Left lung (tissue), 10 donors: ENCODE measurements around the gene TCEAL8. TPM values are rescaled to one million over a fixed set of nuclear protein-coding genes. Genes with fewer than 3 reads are reported as not detected.

Experiments
- ATAC-seq: fragments of 200-7000 bp; cut with Tn5 transposase; one replicate; pipeline ENCODE4 v1.9.1; 2020; ENCODE audit warnings: moderate library complexity
- DNase-seq, 4 donors: peaks; one replicate each; pipeline ENCODE4 v3.0.0-alpha.2; 2013 to 2020
- H3K27ac ChIP-seq, 2 donors: fragments of 200-600 bp; sonication (generic) in 1 of 2; one replicate each; pipeline versions ENCODE4 v1.5.0 to v1.8.0; 2020 to 2021
- H3K27me3 ChIP-seq, 2 donors: fragments of 200-600 bp; sonication (generic) in 1 of 2; one replicate each; pipeline versions ENCODE4 v1.5.0 to v1.8.0; 2020 to 2021
- H3K36me3 ChIP-seq, 2 donors: fragments of 200-600 bp; sonication (generic) in 1 of 2; one replicate each; pipeline versions ENCODE4 v1.5.0 to v1.8.0; 2020 to 2021
- H3K4me1 ChIP-seq, 2 donors: fragments of 200-600 bp; one replicate each; pipeline ENCODE4 v1.8.0; 2021
- H3K4me3 ChIP-seq, 2 donors: fragments of 200-600 bp; sonication (generic) in 1 of 2; one replicate each; pipeline versions ENCODE4 v1.5.0 to v1.8.0; 2020 to 2021; ENCODE audit warnings: mild to moderate bottlenecking in 1 of 2
- H3K9me3 ChIP-seq, 2 donors: fragments of 200-600 bp; sonication (generic) in 1 of 2; one replicate each; pipeline versions ENCODE4 v1.5.0 to v1.8.0; 2020 to 2021
- intact Hi-C, 2 donors: fragments of 100-400 bp; cut with DNase I; formaldehyde crosslinking; loops; one replicate each; pipeline versions ENCODE4 v1.11.2 to v1.14.2; 2022
- polyA plus RNA-seq, 6 donors: library from polyadenylated mRNA; unstranded; fragments of 120-200 nt; gene quantifications; one replicate each; pipeline ENCODE4 v1.2.1, GENCODE V29; 2013; ENCODE audit not compliant: insufficient read length in 6 of 6
- total RNA-seq, 2 donors: library from RNA; stranded (reverse); fragmentation: NEBNext Ultra II Directional; extraction: Animal tissue kit (Norgen Biotek cat#: 25700); gene quantifications; one replicate each; pipeline ENCODE4 v1.2.1, GENCODE V29; 2021
- TF ChIP-seq, protein P1 (sequence below), 2 donors: fragments of 200-600 bp; sonication (generic) in 1 of 2; IDR thresholded peaks; one replicate each; pipeline versions ENCODE4 v1.5.0 to v1.8.0; 2021; ENCODE audit warnings: antibody characterized with exemption in 2 of 2
- donor health status: DM: no; HTN: yes; CAD: no.
- donor health status: DM: no; HTN: no; CAD: no.

TCEAL8 gene
- total and polyA plus RNA-seq, 8 donors: 51.7 to 120 (median 111) TPM

DNA sequence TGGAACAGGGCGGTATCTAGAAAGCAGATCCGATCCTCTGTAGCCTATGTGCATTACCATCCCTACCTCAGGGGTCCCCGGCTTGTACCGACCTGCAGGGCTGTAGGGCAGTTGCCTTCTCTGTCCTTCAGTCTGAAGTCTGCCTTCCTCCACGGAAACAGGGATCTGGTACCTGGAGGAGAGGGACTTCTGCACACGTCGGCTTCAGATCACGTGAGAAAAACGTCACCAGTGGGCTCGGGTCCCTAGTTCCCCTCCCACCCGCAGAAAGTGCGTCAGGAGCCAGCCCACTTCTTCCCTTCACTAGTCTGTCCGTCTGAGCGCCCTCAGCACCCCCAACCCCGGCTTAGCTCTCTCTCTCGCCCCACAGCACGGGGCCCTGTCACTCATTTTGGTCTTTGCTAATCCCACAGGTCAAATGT is 21.6 kb upstream of the TCEAL8 start, which contains the start of gene TCEAL5:
Gene TCEAL5, minus strand, starts transcription at position 170 of the 422 bp plus-strand sequence. CDS start 2,187 bp downstream, outside the sequence.
- peaks cover 21 to 22% of the 10 kb centered on the region in 2 donors for H3K27me3 ChIP-seq
- intact Hi-C loops: no loop called here
- no peak within 1 kb of the TSS for H3K27ac ChIP-seq
- no peaks in the 10 kb centered on the region for H3K36me3 ChIP-seq
- ATAC-seq: no peak
- no peaks in the 10 kb centered on the region for H3K4me1 ChIP-seq
- H3K4me3 ChIP-seq: no peak within 1 kb of the TSS
- peak in 2 of 4 donors; percentile 18 to 22 for DNase-seq
- TF ChIP-seq, protein P1, sequence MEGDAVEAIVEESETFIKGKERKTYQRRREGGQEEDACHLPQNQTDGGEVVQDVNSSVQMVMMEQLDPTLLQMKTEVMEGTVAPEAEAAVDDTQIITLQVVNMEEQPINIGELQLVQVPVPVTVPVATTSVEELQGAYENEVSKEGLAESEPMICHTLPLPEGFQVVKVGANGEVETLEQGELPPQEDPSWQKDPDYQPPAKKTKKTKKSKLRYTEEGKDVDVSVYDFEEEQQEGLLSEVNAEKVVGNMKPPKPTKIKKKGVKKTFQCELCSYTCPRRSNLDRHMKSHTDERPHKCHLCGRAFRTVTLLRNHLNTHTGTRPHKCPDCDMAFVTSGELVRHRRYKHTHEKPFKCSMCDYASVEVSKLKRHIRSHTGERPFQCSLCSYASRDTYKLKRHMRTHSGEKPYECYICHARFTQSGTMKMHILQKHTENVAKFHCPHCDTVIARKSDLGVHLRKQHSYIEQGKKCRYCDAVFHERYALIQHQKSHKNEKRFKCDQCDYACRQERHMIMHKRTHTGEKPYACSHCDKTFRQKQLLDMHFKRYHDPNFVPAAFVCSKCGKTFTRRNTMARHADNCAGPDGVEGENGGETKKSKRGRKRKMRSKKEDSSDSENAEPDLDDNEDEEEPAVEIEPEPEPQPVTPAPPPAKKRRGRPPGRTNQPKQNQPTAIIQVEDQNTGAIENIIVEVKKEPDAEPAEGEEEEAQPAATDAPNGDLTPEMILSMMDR (IDR thresholded peaks at IDR 0.05): no peak
- no peaks in the 10 kb centered on the region for H3K9me3 ChIP-seq

DNA sequence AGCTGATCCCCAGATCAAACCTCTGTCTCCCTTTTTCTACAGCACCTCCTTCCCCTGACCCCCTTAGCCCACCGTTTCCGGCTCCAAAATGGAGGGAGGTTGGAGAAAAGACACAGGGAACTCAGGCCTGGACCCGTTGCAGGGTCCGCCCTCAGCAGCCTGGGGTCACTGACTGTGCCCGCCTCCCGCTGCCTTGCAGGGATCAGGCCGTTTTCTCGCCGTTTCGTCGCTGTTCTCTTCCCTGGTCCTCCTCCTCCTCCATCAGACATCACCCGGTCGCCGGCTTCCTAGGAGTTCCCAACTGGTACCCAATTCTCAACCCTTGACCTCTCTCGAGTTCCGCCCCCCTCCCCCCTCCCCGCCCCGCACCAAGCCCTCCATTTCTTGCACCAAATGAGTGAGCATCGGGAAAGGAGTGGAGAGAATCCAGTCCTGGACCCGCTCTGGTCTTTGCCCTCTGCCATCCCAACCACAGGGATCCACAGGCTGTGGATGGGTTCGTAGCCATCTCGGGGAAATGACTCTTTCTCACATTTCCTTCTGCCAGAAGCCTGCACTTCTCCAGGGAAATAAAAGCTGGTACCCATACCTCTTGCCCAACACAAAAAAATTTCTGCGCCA is 21.1 kb upstream of the TCEAL8 start:
- no peak for DNase-seq
- no peaks in the 10 kb centered on the region for H3K9me3 ChIP-seq
- H3K27ac ChIP-seq: no peak overlapping the region
- H3K4me3 ChIP-seq: no peak overlapping the region
- ATAC-seq: no peak
- H3K4me1 ChIP-seq: no peaks in the 10 kb centered on the region
- H3K36me3 ChIP-seq: no peaks in the 10 kb centered on the region
- intact Hi-C loops: no loop called here
- peaks cover 22 to 24% of the 10 kb centered on the region in 2 donors for H3K27me3 ChIP-seq
- TF ChIP-seq, protein P1 (IDR thresholded peaks at IDR 0.05): no peak

DNA sequence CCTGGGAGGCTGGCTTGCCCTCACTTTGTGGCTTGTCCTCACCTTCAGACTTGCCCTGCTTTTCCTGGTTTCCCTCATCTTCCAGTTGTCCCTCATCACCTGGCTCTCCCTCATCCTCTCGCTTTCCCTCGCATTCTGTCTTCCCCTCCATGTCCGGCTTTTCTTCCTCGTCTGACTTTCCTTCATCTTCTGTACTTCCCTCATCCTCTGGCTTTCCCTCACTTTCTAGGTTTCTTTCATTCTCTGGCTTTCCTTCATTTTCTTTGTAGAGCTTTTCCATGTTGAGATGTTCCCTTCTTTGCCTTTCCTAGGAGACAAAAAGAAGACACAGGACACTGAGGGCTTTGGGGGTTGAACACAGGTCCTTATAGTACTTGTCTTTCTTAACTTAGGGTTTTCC is 19.3 kb upstream of the TCEAL8 start:
- DNase-seq: no peak
- no peaks in the 10 kb centered on the region for H3K4me1 ChIP-seq
- ATAC-seq: no peak
- no peaks in the 10 kb centered on the region for H3K36me3 ChIP-seq
- intact Hi-C loops: no loop called here
- no peak overlapping the region for H3K27ac ChIP-seq
- H3K9me3 ChIP-seq: no peaks in the 10 kb centered on the region
- peaks cover 22 to 27% of the 10 kb centered on the region in 2 donors for H3K27me3 ChIP-seq
- no peak overlapping the region for H3K4me3 ChIP-seq
- TF ChIP-seq, protein P1 (IDR thresholded peaks at IDR 0.05): no peak

DNA sequence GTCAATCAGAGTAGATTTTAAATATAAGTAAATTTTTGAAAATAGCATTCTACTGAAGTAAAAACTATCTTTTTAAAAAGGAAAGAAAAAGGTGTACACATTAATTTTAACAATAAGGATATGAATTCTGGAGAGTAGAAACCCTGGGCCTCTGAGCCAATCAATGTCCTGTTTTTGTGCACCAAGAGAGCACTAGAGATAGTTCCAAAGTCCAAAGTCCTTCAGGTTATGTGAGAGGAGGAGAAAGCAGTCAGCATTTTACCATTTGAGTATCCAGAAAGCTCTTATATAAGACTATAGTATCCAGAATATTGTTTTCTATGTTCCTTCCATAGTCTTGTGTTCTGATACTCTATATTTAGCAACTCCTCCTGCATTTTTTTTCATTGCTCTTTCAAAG is 3.3 kb upstream of the TCEAL8 start:
- H3K4me3 ChIP-seq: no peak overlapping the region
- intact Hi-C loops: no loop called here
- H3K9me3 ChIP-seq: no peaks in the 10 kb centered on the region
- H3K27me3 ChIP-seq: peaks cover 0 to 9% of the 10 kb centered on the region in 2 donors
- TF ChIP-seq, protein P1 (IDR thresholded peaks at IDR 0.05): no peak
- no peak for ATAC-seq
- peaks cover 0 to 6% of the 10 kb centered on the region in 2 donors for H3K4me1 ChIP-seq
- no peak for DNase-seq
- H3K27ac ChIP-seq: no peak overlapping the region
- H3K36me3 ChIP-seq: no peaks in the 10 kb centered on the region

DNA sequence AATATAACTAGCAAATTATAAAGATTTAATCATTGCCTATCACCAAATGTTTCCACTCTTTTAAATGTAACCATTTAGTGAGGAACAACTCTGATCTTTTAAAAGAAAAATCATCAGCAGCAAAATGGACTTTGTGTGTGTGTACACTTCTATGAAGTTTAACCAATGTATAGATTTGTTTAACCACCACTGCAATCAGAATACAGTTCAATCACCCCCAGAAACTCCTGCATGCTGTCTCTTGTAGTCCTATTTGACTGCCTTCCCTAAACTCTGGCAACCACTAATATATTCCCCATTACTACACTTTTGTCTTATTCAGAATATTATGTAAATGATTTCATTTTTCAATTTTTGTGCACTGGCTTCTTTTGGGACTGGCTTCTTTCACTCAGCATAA is 1.7 kb upstream of the TCEAL8 start:
- DNase-seq: no peak
- no peak for ATAC-seq
- peaks cover 0 to 6% of the 10 kb centered on the region in 2 donors for H3K4me1 ChIP-seq
- TF ChIP-seq, protein P1 (IDR thresholded peaks at IDR 0.05): no peak
- H3K4me3 ChIP-seq: no peak overlapping the region
- no peaks in the 10 kb centered on the region for H3K36me3 ChIP-seq
- H3K9me3 ChIP-seq: no peaks in the 10 kb centered on the region
- intact Hi-C loops: no loop called here
- H3K27ac ChIP-seq: no peak overlapping the region
- H3K27me3 ChIP-seq: peaks cover 0 to 7% of the 10 kb centered on the region in 2 donors
